ENCODE results near the gene CLDN2. TPM values are rescaled to one million over a fixed set of nuclear protein-coding genes. Genes with fewer than 3 reads are reported as not detected.

Gene CLDN2
- polyA plus RNA-seq, 1 of the 3 experiments (the other 2 are of a cell fraction): 0.36 TPM

- no peak for TF ChIP-seq FOXJ3 (CRISPR knock-in tag; IDR thresholded peaks at IDR 0.05)
Observed at GRCh38 chrX:106932492-106932923, 12.3 kb downstream of the CLDN2 start (continued).

GRCh38 chrX:106932960-106933537 is 12.8 kb downstream of the CLDN2 start:
- Histone ChIP-seq H3K79me2 (ENCODE audit: insufficient read depth) (no peaks in the 10 kb centered on the region), H3K27ac (ENCODE audit: low read depth in 2 of 2, low read length in 1 of 2) (no peak overlapping the region), H3K9ac (no peak overlapping the region), H3K27me3 (ENCODE audit: insufficient read depth) (peaks cover 14% of the 10 kb centered on the region; the same call in 1 of the 2 replicates), H4K20me1 (ENCODE audit: insufficient read depth) (no peaks in the 10 kb centered on the region), H3K9me3 (no peaks in the 10 kb centered on the region), H3F3A (replicated peaks; ENCODE audit: insufficient read depth) (no peaks in the 10 kb centered on the region), H3K4me2 (no peak overlapping the region), H2AFZ (ENCODE audit: low read depth) (no peak overlapping the region), H3K4me1 (ENCODE audit: control insufficient read depth in 1 of 2, insufficient read depth in 2 of 2, low read depth in 1 of 2, low read length in 1 of 2) (peaks cover 0 to 2% of the 10 kb centered on the region in 2 experiments; a peak in 1 of 4 replicates), H3K36me3 (replicated peaks in 1 of 2; ENCODE audit: control insufficient read depth in 1 of 2, insufficient read depth in 2 of 2, low read length in 1 of 2) (no peaks in the 10 kb centered on the region), H3K4me3 (ENCODE audit: low read depth in 2 of 2, low read length in 1 of 2) (no peak overlapping the region), H3K9me2 (no peaks in the 10 kb centered on the region)
- DNase-seq: no peak
- ChIA-PET POLR2A (no interaction called here), CTCF (interaction anchor here (1.3 to 1.8 kb wide), 2 partner anchors 20 to 38 kb away, joined by 5 read pairs; no protein-coding TSS in a partner anchor)
- 41% methylated on average over 6 of the region's 6 CpGs for WGBS (ENCODE audit: low lambda C conversion rate)
- TF ChIP-seq REST (IDR thresholded peaks at IDR 0.05; ENCODE audit: low read depth, low read length): no peak
- no peak for TF ChIP-seq EP300 (IDR thresholded peaks at IDR 0.05; ENCODE audit: borderline replicate concordance in 1 of 2, low read depth in 1 of 2, low read length in 1 of 2)

GRCh38 chrX:106933538-106933961 is 13.3 kb downstream of the CLDN2 start:
- H3K4me3 ChIP-seq (ENCODE audit: low read depth in 2 of 2, low read length in 1 of 2): no peak overlapping the region
- TF ChIP-seq IRF3 (IDR thresholded peaks at IDR 0.05; ENCODE audit: low read depth, low read length): no peak
- TF ChIP-seq ZBTB33 (IDR thresholded peaks at IDR 0.05; ENCODE audit: borderline replicate concordance, low read depth): no peak
- TF ChIP-seq TAF1 (IDR thresholded peaks at IDR 0.05; ENCODE audit: borderline replicate concordance, low read depth, low read length): no peak
- no peak for TF ChIP-seq GABPA (IDR thresholded peaks at IDR 0.05; ENCODE audit: low read depth)
- TF ChIP-seq TEAD4 (IDR thresholded peaks at IDR 0.05; ENCODE audit: borderline replicate concordance, insufficient read depth): no peak
- no peak for TF ChIP-seq SIN3A (IDR thresholded peaks at IDR 0.05; ENCODE audit: borderline replicate concordance, low read depth, low read length)
- TF ChIP-seq USF2 (IDR thresholded peaks at IDR 0.05; ENCODE audit: borderline replicate concordance, low read depth, low read length): no peak
- TF ChIP-seq RAD21 (IDR thresholded peaks at IDR 0.05; ENCODE audit: low read length): no peak
- TF ChIP-seq EZH2phosphoT487 (IDR thresholded peaks at IDR 0.05; ENCODE audit: borderline replicate concordance, low read depth): no peak
- TF ChIP-seq EP300 (IDR thresholded peaks at IDR 0.05; ENCODE audit: borderline replicate concordance in 1 of 2, low read depth in 1 of 2, low read length in 1 of 2): no peak
- TF ChIP-seq FOXM1 (IDR thresholded peaks at IDR 0.05; ENCODE audit: low read depth): no peak
- H3K79me2 ChIP-seq (ENCODE audit: insufficient read depth): no peaks in the 10 kb centered on the region
- ChIA-PET POLR2A (no interaction called here), CTCF (interaction anchor here (0.6 to 1.3 kb wide), 2 partner anchors 19 to 578 kb away, joined by 3 to 5 read pairs; no protein-coding TSS in a partner anchor)
- H4K20me1 ChIP-seq (ENCODE audit: insufficient read depth): no peaks in the 10 kb centered on the region
- peaks cover 0 to 2% of the 10 kb centered on the region in 2 experiments; a peak in 1 of 4 replicates for H3K4me1 ChIP-seq (ENCODE audit: control insufficient read depth in 1 of 2, insufficient read depth in 2 of 2, low read depth in 1 of 2, low read length in 1 of 2)
- H3K9me2 ChIP-seq: no peaks in the 10 kb centered on the region
- no peak overlapping the region for H3K27ac ChIP-seq (ENCODE audit: low read depth in 2 of 2, low read length in 1 of 2)
- no peaks in the 10 kb centered on the region for H3K9me3 ChIP-seq
- H3K9ac ChIP-seq: no peak overlapping the region
- no peaks in the 10 kb centered on the region for H3K36me3 ChIP-seq (replicated peaks in 1 of 2; ENCODE audit: control insufficient read depth in 1 of 2, insufficient read depth in 2 of 2, low read length in 1 of 2)
- H3F3A ChIP-seq (replicated peaks; ENCODE audit: insufficient read depth): no peaks in the 10 kb centered on the region
- peak; percentile 19 for DNase-seq
- no peak overlapping the region for H3K4me2 ChIP-seq
- no peak overlapping the region for H2AFZ ChIP-seq (ENCODE audit: low read depth)
- 20% methylated on average over 3 of the region's 3 CpGs for WGBS (ENCODE audit: low lambda C conversion rate)
- peaks cover 14% of the 10 kb centered on the region; the same call in 1 of the 2 replicates for H3K27me3 ChIP-seq (ENCODE audit: insufficient read depth)

All from SK-N-SH (cell line).